ENCODE data around the gene EFCAB8.
"Not testable (repeated sequence)": the region's sequence is repeated elsewhere in the genome, so short reads cannot be mapped to it uniquely, and the experiment has no call there.

Gene EFCAB8

GRCh38 chr20:32887492-32887891 is 28.8 kb downstream of the EFCAB8 start:
- no peak for DNase-seq (ENCODE audit: low spot score)

GRCh38 chr20:32888636-32889035 is 29.9 kb downstream of the EFCAB8 start:
- DNase-seq (ENCODE audit: low spot score) = no peak

GRCh38 chr20:32889281-32889680 is 30.6 kb downstream of the EFCAB8 start:
- no peak for DNase-seq (ENCODE audit: low spot score)

GRCh38 chr20:32891491-32891890 is 32.8 kb downstream of the EFCAB8 start:
- DNase-seq (ENCODE audit: low spot score) = no peak

GRCh38 chr20:32891926-32892660 is 33.4 kb downstream of the EFCAB8 start:
- no peak for DNase-seq (ENCODE audit: low spot score)

GRCh38 chr20:32893263-32894025 is 34.7 kb downstream of the EFCAB8 start:
- no peak for DNase-seq (ENCODE audit: low spot score)

GRCh38 chr20:32894026-32894483 is 35.3 kb downstream of the EFCAB8 start:
- DNase-seq (ENCODE audit: low spot score) = no peak

- no peak for DNase-seq (ENCODE audit: low spot score)
Measured at GRCh38 chr20:32894711-32895355, 36.1 kb downstream of the EFCAB8 start.

- DNase-seq (ENCODE audit: low spot score) = no peak
Measured at GRCh38 chr20:32896521-32897280, 38.0 kb downstream of the EFCAB8 start.

GRCh38 chr20:32898729-32899128 is 40.0 kb downstream of the EFCAB8 start:
- no peak for DNase-seq (ENCODE audit: low spot score)

GRCh38 chr20:32902456-32903420 is 44.0 kb downstream of the EFCAB8 start:
- DNase-seq (ENCODE audit: low spot score) = peak; percentile 52

GRCh38 chr20:32903666-32904175 is 45.0 kb downstream of the EFCAB8 start:
- DNase-seq (ENCODE audit: low spot score) = no peak

GRCh38 chr20:32904678-32905077 is 46.0 kb downstream of the EFCAB8 start:
- DNase-seq (ENCODE audit: low spot score) = not testable (repeated sequence)

GRCh38 chr20:32906200-32906599 is 47.5 kb downstream of the EFCAB8 start:
- no peak for DNase-seq (ENCODE audit: low spot score)

- no peak for DNase-seq (ENCODE audit: low spot score)
Measured at GRCh38 chr20:32906871-32907495, 48.3 kb downstream of the EFCAB8 start.

GRCh38 chr20:32907886-32908285 is 49.2 kb downstream of the EFCAB8 start:
- DNase-seq (ENCODE audit: low spot score) = no peak

- no peak for DNase-seq (ENCODE audit: low spot score)
Measured at GRCh38 chr20:32908334-32909292, 49.9 kb downstream of the EFCAB8 start.

- DNase-seq (ENCODE audit: low spot score) = no peak
Measured at GRCh38 chr20:32909451-32909850, 50.7 kb downstream of the EFCAB8 start.
